Common myeloid progenitor, CD34-positive (primary cell): Measurements from ENCODE around the gene TMEM131.
"Not testable (repeated sequence)": the region's sequence is repeated elsewhere in the genome, so short reads cannot be mapped to it uniquely, and the experiment has no call there.

Source experiments
- CTCF ChIA-PET: fragments of 350-600 bp; sonication (Branson Sonifier 250); formaldehyde crosslinking; loops from one replicate; lab custom pipeline; 2021; ENCODE audit warnings: antibody characterized with exemption; lab: Charles Lee
- POLR2A ChIA-PET: fragments of 350-600 bp; sonication (Branson Sonifier 250); formaldehyde crosslinking; loops from one replicate; lab custom pipeline; 2021; ENCODE audit warnings: antibody characterized with exemption; lab: Charles Lee
- DNase-seq, 3 donors: peaks; one replicate each; pipeline versions ENCODE4 v3.0.0 to v3.0.0-alpha.2; 2013
- H3K27ac ChIP-seq, 2 experiments: 1 replicate in 1 of 2; 2 replicates in 1 of 2; pipeline ENCODE4 v1.7.0; 2013; ENCODE audit warnings: inconsistent platforms in 2 of 2, low read length in 2 of 2, mild to moderate bottlenecking in 2 of 2, low read depth in 1 of 2, moderate library complexity in 1 of 2; ENCODE audit not compliant: severe bottlenecking in 2 of 2, insufficient read depth in 1 of 2, poor library complexity in 1 of 2
- H3K27me3 ChIP-seq, 5 experiments: replicated peaks in 2 of 5; 1 replicate in 3 of 5; 2 replicates in 2 of 5; pipeline versions ENCODE4 v1.6.1 to v1.7.0; 2013; ENCODE audit warnings: low read length in 4 of 5, mild to moderate bottlenecking in 2 of 5, moderate library complexity in 2 of 5, inconsistent platforms in 1 of 5; ENCODE audit not compliant: insufficient read depth in 5 of 5, control insufficient read depth in 4 of 5
- H3K36me3 ChIP-seq, 4 experiments: 1 replicate in 2 of 4; 2 replicates in 2 of 4; pipeline versions ENCODE4 v1.6.1 to v1.7.0; 2013; ENCODE audit warnings: low read length in 3 of 4, control low read depth in 1 of 4, mild to moderate bottlenecking in 1 of 4; ENCODE audit not compliant: control insufficient read depth in 4 of 4, insufficient read depth in 4 of 4
- H3K4me1 ChIP-seq, 4 experiments: 1 replicate in 3 of 4; 2 replicates in 1 of 4; pipeline versions ENCODE4 v1.6.1 to v1.7.1; 2013; ENCODE audit warnings: low read length in 3 of 4, mild to moderate bottlenecking in 3 of 4, control low read depth in 1 of 4, inconsistent platforms in 1 of 4, moderate library complexity in 1 of 4; ENCODE audit not compliant: control insufficient read depth in 4 of 4, insufficient read depth in 4 of 4; ENCODE audit errors: control extremely low read depth in 1 of 4
- H3K4me3 ChIP-seq, 7 experiments: 1 replicate in 4 of 7; 2 replicates in 3 of 7; pipeline versions ENCODE4 v1.5.1 to v1.7.0; 2013; ENCODE audit warnings: mild to moderate bottlenecking in 7 of 7, low read length in 6 of 7, moderate library complexity in 6 of 7, inconsistent platforms in 2 of 7, low read depth in 2 of 7, control low read depth in 1 of 7; ENCODE audit not compliant: insufficient read depth in 4 of 7, control insufficient read depth in 1 of 7; ENCODE audit errors: extremely low read depth in 1 of 7
- H3K9me3 ChIP-seq, 5 experiments: 1 replicate in 4 of 5; 2 replicates in 1 of 5; pipeline versions ENCODE4 v1.6.1 to v1.7.1; 2013; ENCODE audit warnings: low read length in 4 of 5, mild to moderate bottlenecking in 2 of 5, inconsistent platforms in 1 of 5, low read depth in 1 of 5, moderate library complexity in 1 of 5; ENCODE audit not compliant: control insufficient read depth in 4 of 5, insufficient read depth in 2 of 5; ENCODE audit errors: control extremely low read depth in 1 of 5
- WGBS: methylation state at CpG from one replicate; pipeline ENCODE4 v1.1.5; 2013; ENCODE audit not compliant: insufficient coverage; 5-methylcytosine and 5-hydroxymethylcytosine counted together

TMEM131 gene

DNA sequence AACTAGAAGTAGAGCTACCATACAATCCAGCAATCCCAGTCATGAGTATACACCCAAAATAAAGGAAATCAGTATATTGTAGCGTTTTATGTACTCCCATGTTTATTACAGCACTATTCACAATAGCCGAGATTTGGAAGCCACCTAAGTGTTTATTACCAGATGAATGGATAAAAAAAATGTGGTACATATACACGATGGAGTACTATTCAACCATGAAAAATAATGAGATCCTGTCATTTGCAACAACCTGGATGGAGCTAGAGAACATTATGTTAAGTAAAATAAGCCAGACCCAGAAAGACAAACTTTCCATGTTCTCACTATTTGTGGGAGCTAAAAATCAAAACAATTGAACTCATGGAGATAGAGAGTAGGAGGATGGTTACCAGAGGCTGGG lies 131.9 kb downstream of the TMEM131 start:
- ChIA-PET POLR2A (no interaction called here), CTCF (no interaction called here)
- Histone ChIP-seq H3K9me3 (peaks cover 0 to 21% (median 4%) of the 10 kb centered on the region in 5 experiments), H3K27me3 (no peaks in the 10 kb centered on the region), H3K36me3 (peaks cover 0 to 14% (median 2%) of the 10 kb centered on the region in 4 experiments), H3K4me3 (no peak overlapping the region), H3K4me1 (peaks cover 6% of the 10 kb centered on the region in 4 experiments), H3K27ac (no peak overlapping the region)
- 100% methylated on average over 1 of the region's 3 CpGs for WGBS
- no peak for DNase-seq

DNA sequence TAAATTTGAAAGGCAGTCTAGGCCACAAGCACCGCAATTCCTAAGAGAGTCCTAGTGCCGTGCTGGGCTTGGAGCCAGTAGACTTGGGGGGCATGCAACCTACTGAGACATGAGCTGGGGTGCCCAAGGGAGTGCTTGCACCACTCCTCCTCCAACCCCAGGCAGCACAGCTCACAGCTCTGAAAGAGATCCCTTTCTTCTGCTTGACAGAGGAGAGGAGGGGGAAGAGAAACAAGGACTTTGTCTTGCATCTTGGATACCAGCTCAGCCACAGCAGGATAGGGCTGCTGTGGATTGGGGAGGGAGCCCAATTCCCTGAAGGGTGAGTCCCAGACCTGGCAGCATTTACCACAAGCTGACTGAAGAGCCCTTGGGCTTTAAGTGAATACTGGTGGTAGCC lies 134.6 kb downstream of the TMEM131 start:
- ChIA-PET CTCF (no interaction called here), POLR2A (no interaction called here)
- Histone ChIP-seq H3K36me3 (peaks cover 2 to 19% (median 8%) of the 10 kb centered on the region in 4 experiments), H3K27ac (no peak overlapping the region), H3K27me3 (no peaks in the 10 kb centered on the region), H3K4me3 (no peak overlapping the region), H3K9me3 (peaks cover 0 to 21% (median 4%) of the 10 kb centered on the region in 5 experiments), H3K4me1 (no peaks in the 10 kb centered on the region)
- WGBS, result 100% methylated on average over 2 of the region's 2 CpGs
- DNase-seq, result no peak

DNA sequence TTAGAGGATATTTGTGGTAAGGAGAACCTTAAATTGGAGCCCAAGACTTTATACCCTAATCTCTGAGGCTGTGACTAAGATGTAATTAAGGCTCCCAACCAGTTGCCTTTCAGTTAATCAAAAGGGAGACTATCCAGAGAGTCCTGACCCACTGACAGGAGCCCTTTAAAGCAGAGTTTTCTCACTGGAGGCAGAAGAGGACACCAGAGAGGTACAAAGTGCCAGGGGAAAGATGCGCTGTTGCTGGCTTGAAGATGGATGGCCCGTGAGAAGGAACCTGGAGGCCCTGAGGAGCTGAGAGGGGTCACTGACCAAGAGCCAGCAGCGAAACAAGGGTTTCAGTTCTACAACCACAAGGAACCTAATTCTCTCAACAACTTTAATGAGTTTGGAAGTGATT lies 137.3 kb downstream of the TMEM131 start:
- POLR2A ChIA-PET, result no interaction called here

GRCh38 chr2:97857553-97857952 lies 138.2 kb downstream of the TMEM131 start:
- no peak for DNase-seq
- H3K36me3 ChIP-seq, result peaks cover 3 to 19% (median 8%) of the 10 kb centered on the region in 4 experiments
- ChIA-PET POLR2A (no interaction called here), CTCF (no interaction called here)
- no CpG with 5 or more reads among the region's 2 CpGs for WGBS
- H3K4me3 ChIP-seq, result no peak overlapping the region
- H3K9me3 ChIP-seq, result peaks cover 0 to 10% (median 0%) of the 10 kb centered on the region in 5 experiments
- no peaks in the 10 kb centered on the region for H3K4me1 ChIP-seq
- H3K27ac ChIP-seq, result no peak overlapping the region
- H3K27me3 ChIP-seq, result no peaks in the 10 kb centered on the region

More for the DNA sequence above, 137.3 kb downstream of the TMEM131 start:
- Histone ChIP-seq H3K27me3 (no peaks in the 10 kb centered on the region), H3K27ac (no peak overlapping the region), H3K4me3 (no peak overlapping the region), H3K9me3 (peaks cover 0 to 15% (median 4%) of the 10 kb centered on the region in 5 experiments), H3K36me3 (peaks cover 2 to 19% (median 8%) of the 10 kb centered on the region in 4 experiments), H3K4me1 (no peaks in the 10 kb centered on the region)
- CTCF ChIA-PET, result no interaction called here
- no peak for DNase-seq
- WGBS, result 100% methylated on average over 2 of the region's 3 CpGs

- CTCF ChIA-PET, H3K36me3 ChIP-seq, H3K4me1 ChIP-seq, H3K27me3 ChIP-seq, H3K27ac ChIP-seq, H3K4me3 ChIP-seq, H3K9me3 ChIP-seq, DNase-seq: not testable (repeated sequence)
- POLR2A ChIA-PET, result interaction anchor here (0.6 kb wide), 1 partner anchor 137 kb away, joined by 6 read pairs; no protein-coding TSS in a partner anchor
- WGBS, result no CpG with 5 or more reads among the region's 4 CpGs
Observed at GRCh38 chr2:97853057-97853456, 142.7 kb downstream of the TMEM131 start.

GRCh38 chr2:97851172-97851571 lies 144.6 kb downstream of the TMEM131 start:
- WGBS, result 90% methylated on average over 4 of the region's 5 CpGs
- Histone ChIP-seq H3K36me3 (peaks cover 0 to 3% (median 0%) of the 10 kb centered on the region in 4 experiments), H3K27ac (no peak overlapping the region), H3K9me3 (no peaks in the 10 kb centered on the region), H3K4me1 (peaks cover 0 to 9% (median 0%) of the 10 kb centered on the region in 4 experiments), H3K4me3 (no peak overlapping the region), H3K27me3 (no peaks in the 10 kb centered on the region)
- DNase-seq, result no peak
- ChIA-PET CTCF (no interaction called here), POLR2A (no interaction called here)

DNA sequence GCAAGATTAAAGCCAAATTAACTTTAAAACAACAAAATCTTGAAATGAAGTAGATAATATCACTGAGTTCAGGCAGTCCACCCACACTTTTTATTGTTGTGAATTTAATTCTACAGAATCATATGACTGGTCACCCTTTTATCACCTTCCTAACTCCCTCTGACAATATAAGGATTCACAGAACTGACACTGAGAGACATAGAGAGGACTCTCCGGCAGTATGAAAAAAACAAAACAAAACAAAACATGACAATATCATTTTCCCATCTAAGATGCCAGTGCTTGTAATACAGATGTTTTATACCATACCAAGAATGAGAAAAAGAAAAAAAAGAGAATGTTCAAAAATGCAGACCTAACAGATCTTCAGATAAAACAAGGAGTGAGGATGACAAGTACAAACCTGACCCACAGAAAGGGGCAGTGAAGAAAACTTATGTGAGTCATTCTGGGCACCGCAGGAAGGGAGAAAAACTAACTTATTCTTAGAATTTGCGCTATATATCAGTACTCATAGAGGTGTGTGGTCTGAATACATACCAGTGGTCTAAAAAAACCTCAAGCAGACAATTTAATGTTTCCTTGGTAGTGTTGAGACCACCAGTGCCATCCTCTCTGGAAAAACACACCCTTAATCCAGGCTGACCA lies 145.7 kb downstream of the TMEM131 start:
- no peaks in the 10 kb centered on the region for H3K9me3 ChIP-seq
- ChIA-PET CTCF (no interaction called here), POLR2A (no interaction called here)
- peak in 1 of 3 donors; percentile 17 for DNase-seq
- H3K36me3 ChIP-seq, result peaks cover 0 to 3% (median 0%) of the 10 kb centered on the region in 4 experiments
- no peaks in the 10 kb centered on the region for H3K27me3 ChIP-seq
- no peak overlapping the region for H3K4me3 ChIP-seq
- no peak overlapping the region for H3K27ac ChIP-seq
- peaks cover 0 to 9% (median 0%) of the 10 kb centered on the region in 4 experiments for H3K4me1 ChIP-seq
- 100% methylated on average over 1 of the region's 3 CpGs for WGBS
